HCT116 (cell line): ENCODE data around the gene PTPRO. TPM values are rescaled to one million over a fixed set of nuclear protein-coding genes. Genes with fewer than 3 reads are reported as not detected.

Experiments
- ATAC-seq: fragments of 200-7000 bp; cut with Tn5 transposase; 2 replicates; pipeline ENCODE4 v1.9.1; 2020; ENCODE audit warnings: mild to moderate bottlenecking, moderate library complexity
- BruUV-seq: library from RNA; stranded (reverse); fragments of 400-500 nt; replicated peaks from 2 replicates; lab custom pipeline; 2021; lab: Mats Ljungman, UMichigan
- CTCF ChIA-PET: fragments of 300-600 bp; sonication (Branson Sonifier 250); formaldehyde crosslinking; loops from one replicate; lab custom pipeline; 2021; ENCODE audit warnings: antibody characterized with exemption; lab: Charles Lee
- POLR2A ChIA-PET: fragments of 300-600, 350-600 bp; sonication (Branson Sonifier 250); formaldehyde crosslinking; loops from one replicate; lab custom pipeline; 2021; ENCODE audit warnings: antibody characterized with exemption; lab: Charles Lee
- RAD21 ChIA-PET, 2 experiments: fragments of 300-600 bp; sonication (Branson Sonifier 250); formaldehyde crosslinking; loops; one replicate each; lab custom pipeline; 2023; ENCODE audit warnings: low total read pairs in 2 of 2; ENCODE audit not compliant: uncharacterized antibody in 2 of 2, unreplicated experiment in 2 of 2, low non-redundant PET in 1 of 2; lab: Charles Lee
- DNase-seq: peaks from one replicate; pipeline ENCODE4 v3.0.0-alpha.2; 2010; ENCODE audit warnings: low read depth, low spot score
- H2AFZ ChIP-seq: fragments of 200-600 bp; shearing (Covaris generic), sonication (generic); 2 replicates; pipeline ENCODE4 v1.6.1; 2017; ENCODE audit warnings: low read depth, mixed run types, mixed read lengths, antibody characterized with exemption, low read length; ENCODE audit not compliant: poor library complexity, severe bottlenecking
- H3K27ac ChIP-seq: 2 replicates; pipeline ENCODE4 v1.5.1; 2012; ENCODE audit warnings: low read depth, low read length
- H3K27me3 ChIP-seq: fragments of 200-600 bp; sonication (generic); 2 replicates; pipeline ENCODE4 v1.6.1; 2016; ENCODE audit warnings: mixed run types, low read length, mixed read lengths; ENCODE audit not compliant: insufficient read depth
- H3K36me3 ChIP-seq, 2 experiments: fragments of 200-500 bp in 1 of 2; fragments of 200-600 bp in 1 of 2; sonication (Bioruptor generic) in 1 of 2; sonication (generic) in 1 of 2; 2 replicates each; pipeline versions ENCODE4 v1.5.1 to v1.6.1; 2014 to 2016; ENCODE audit warnings: low read length in 2 of 2, inconsistent platforms in 1 of 2, mixed read lengths in 1 of 2, mixed run types in 1 of 2; ENCODE audit not compliant: insufficient read depth in 2 of 2, control insufficient read depth in 1 of 2
- H3K4me1 ChIP-seq, 2 experiments: fragments of 200-600 bp in 1 of 2; sonication (generic) in 1 of 2; 2 replicates each; pipeline versions ENCODE4 v1.5.1 to v1.6.1; 2012 to 2017; ENCODE audit warnings: low read length in 2 of 2, inconsistent platforms in 1 of 2, mild to moderate bottlenecking in 1 of 2, mixed read lengths in 1 of 2, mixed run types in 1 of 2, moderate library complexity in 1 of 2; ENCODE audit not compliant: insufficient read depth in 2 of 2, control insufficient read depth in 1 of 2
- H3K4me2 ChIP-seq: fragments of 200-600 bp; sonication (generic); 2 replicates; pipeline ENCODE4 v1.6.1; 2017; ENCODE audit warnings: mixed run types, low read length, mixed read lengths
- H3K4me3 ChIP-seq, 2 experiments: fragments of 200-600 bp in 1 of 2; sonication (generic) in 1 of 2; replicated peaks in 1 of 2; 2 replicates each; pipeline ENCODE4 v1.5.1; 2011 to 2016; ENCODE audit warnings: low read length in 2 of 2, control low read depth in 1 of 2, low read depth in 1 of 2, mild to moderate bottlenecking in 1 of 2, mixed read lengths in 1 of 2, mixed run types in 1 of 2
- H3K79me2 ChIP-seq: fragments of 200-600 bp; sonication (generic); 2 replicates; pipeline ENCODE4 v1.6.1; 2017; ENCODE audit warnings: mild to moderate bottlenecking, mixed run types, low read length, moderate library complexity, mixed read lengths; ENCODE audit not compliant: insufficient read depth
- H3K9ac ChIP-seq: fragments of 200-600 bp; sonication (generic); 2 replicates; pipeline ENCODE4 v1.6.1; 2016; ENCODE audit warnings: low read length, mixed read lengths
- H3K9me2 ChIP-seq: fragments of 200-600 bp; sonication (generic), shearing (Covaris generic); 2 replicates; pipeline ENCODE4 v1.6.1; 2017; ENCODE audit warnings: mixed run types, mild to moderate bottlenecking, moderate library complexity; ENCODE audit not compliant: insufficient read depth
- H3K9me3 ChIP-seq, 2 experiments: fragments of 200-500 bp in 1 of 2; fragments of 200-600 bp in 1 of 2; sonication (Bioruptor generic) in 1 of 2; sonication (generic) in 1 of 2; 2 replicates each; pipeline ENCODE4 v1.6.1; 2014 to 2017; ENCODE audit warnings: low read length in 2 of 2, mixed read lengths in 2 of 2, inconsistent platforms in 1 of 2, low read depth in 1 of 2, mild to moderate bottlenecking in 1 of 2, mixed run types in 1 of 2, moderate library complexity in 1 of 2; ENCODE audit not compliant: control insufficient read depth in 1 of 2, insufficient read depth in 1 of 2
- H4K20me1 ChIP-seq: fragments of 200-600 bp; sonication (generic), shearing (Covaris generic); 2 replicates; pipeline ENCODE4 v1.6.1; 2017; ENCODE audit warnings: mixed run types, mild to moderate bottlenecking, moderate library complexity; ENCODE audit not compliant: insufficient read depth
- EGR1 ChIP-seq: IDR thresholded peaks from 2 replicates; pipeline ENCODE4 v1.6.1; 2012; ENCODE audit warnings: low read depth
- EZH2phosphoT487 ChIP-seq: fragments of 200-600 bp; IDR thresholded peaks from 2 replicates; pipeline ENCODE4 v1.6.1; 2018; ENCODE audit warnings: antibody characterized with exemption, borderline replicate concordance
- POLR2A ChIP-seq: IDR thresholded peaks from 2 replicates; pipeline ENCODE4 v1.7.0; 2011; ENCODE audit warnings: borderline replicate concordance; ENCODE audit not compliant: insufficient read depth, insufficient read length; ENCODE audit errors: extremely low read depth
- POLR2AphosphoS5 ChIP-seq: IDR thresholded peaks from 2 replicates; pipeline ENCODE4 v1.6.1; 2011; ENCODE audit warnings: mild to moderate bottlenecking, low read depth, low read length, moderate library complexity
- RAD21 ChIP-seq: IDR thresholded peaks from 2 replicates; pipeline ENCODE4 v1.6.1; 2012; ENCODE audit warnings: low read depth, mild to moderate bottlenecking
- SP1 ChIP-seq: IDR thresholded peaks from 2 replicates; pipeline ENCODE4 v1.6.1; 2012; ENCODE audit warnings: low read depth
- SRF ChIP-seq: IDR thresholded peaks from 2 replicates; pipeline ENCODE4 v1.6.1; 2012; ENCODE audit warnings: low read depth
- TCF7L2 ChIP-seq: IDR thresholded peaks from 2 replicates; pipeline ENCODE4 v1.7.0; 2011; ENCODE audit warnings: borderline replicate concordance, inconsistent platforms; ENCODE audit not compliant: insufficient read depth, insufficient read length; ENCODE audit errors: extremely low read depth
- ZFX ChIP-seq: fragments of 450-650 bp; IDR thresholded peaks from 2 replicates; pipeline ENCODE4 v1.6.1; 2017
- intact Hi-C: fragments of 100-400 bp; cut with micrococcal nuclease; formaldehyde crosslinking; loops from 2 replicates; pipeline ENCODE4 v1.10.0; 2022
- total RNA-seq: library from RNA; stranded (reverse); gene quantifications from one replicate; pipeline ENCODE4 v1.2.1, GENCODE V29; 2021; ENCODE audit not compliant: unreplicated experiment
- TF ChIP-seq, protein P1 (sequence below): IDR thresholded peaks from 2 replicates; pipeline ENCODE4 v1.6.1; 2012
- TF ChIP-seq, protein P2 (sequence below), 3 experiments: fragments of 200-600 bp in 1 of 3; sonication (generic) in 1 of 3; IDR thresholded peaks in 2 of 3; conservative IDR thresholded peaks in 1 of 3; 2 replicates each; pipeline ENCODE4 v1.5.1; 2012 to 2017; ENCODE audit warnings: low read depth in 2 of 3, low read length in 2 of 3, antibody characterized with exemption in 1 of 3, borderline replicate concordance in 1 of 3, control low read depth in 1 of 3, mild to moderate bottlenecking in 1 of 3, mixed read lengths in 1 of 3, mixed run types in 1 of 3, moderate library complexity in 1 of 3; ENCODE audit not compliant: insufficient read depth in 1 of 3
- TF ChIP-seq, protein P3 (sequence below): IDR thresholded peaks from 2 replicates; pipeline ENCODE4 v1.6.1; 2011; ENCODE audit warnings: mild to moderate bottlenecking, low read length, moderate library complexity; ENCODE audit not compliant: insufficient replicate concordance; ENCODE audit errors: extremely low read depth

Gene PTPRO
- total RNA-seq, 1 experiment from 2014 or later = not detected

DNA sequence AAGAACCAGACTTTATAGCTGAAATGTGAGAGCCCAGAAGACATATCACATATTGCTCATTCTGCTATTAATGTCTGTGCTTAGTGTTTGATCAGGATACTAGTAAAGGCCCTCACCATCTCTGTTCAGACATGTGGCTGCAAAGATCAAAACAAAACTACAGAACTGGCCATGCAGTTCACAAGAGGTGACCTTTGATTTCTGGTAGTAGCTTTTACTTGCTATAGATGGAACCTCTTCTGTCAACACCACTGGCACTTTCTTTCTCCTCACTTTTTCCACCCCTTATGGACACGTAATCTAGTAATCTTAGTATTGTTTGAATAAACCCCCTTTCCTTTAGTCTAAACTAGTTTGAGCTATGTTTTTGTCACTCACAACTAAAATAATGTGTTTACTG lies 252.0 kb downstream of the PTPRO start (continued):
- TF ChIP-seq, protein P1, sequence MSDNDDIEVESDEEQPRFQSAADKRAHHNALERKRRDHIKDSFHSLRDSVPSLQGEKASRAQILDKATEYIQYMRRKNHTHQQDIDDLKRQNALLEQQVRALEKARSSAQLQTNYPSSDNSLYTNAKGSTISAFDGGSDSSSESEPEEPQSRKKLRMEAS = no peak
- no peak for TF ChIP-seq POLR2AphosphoS5
- TF ChIP-seq, protein P2, sequence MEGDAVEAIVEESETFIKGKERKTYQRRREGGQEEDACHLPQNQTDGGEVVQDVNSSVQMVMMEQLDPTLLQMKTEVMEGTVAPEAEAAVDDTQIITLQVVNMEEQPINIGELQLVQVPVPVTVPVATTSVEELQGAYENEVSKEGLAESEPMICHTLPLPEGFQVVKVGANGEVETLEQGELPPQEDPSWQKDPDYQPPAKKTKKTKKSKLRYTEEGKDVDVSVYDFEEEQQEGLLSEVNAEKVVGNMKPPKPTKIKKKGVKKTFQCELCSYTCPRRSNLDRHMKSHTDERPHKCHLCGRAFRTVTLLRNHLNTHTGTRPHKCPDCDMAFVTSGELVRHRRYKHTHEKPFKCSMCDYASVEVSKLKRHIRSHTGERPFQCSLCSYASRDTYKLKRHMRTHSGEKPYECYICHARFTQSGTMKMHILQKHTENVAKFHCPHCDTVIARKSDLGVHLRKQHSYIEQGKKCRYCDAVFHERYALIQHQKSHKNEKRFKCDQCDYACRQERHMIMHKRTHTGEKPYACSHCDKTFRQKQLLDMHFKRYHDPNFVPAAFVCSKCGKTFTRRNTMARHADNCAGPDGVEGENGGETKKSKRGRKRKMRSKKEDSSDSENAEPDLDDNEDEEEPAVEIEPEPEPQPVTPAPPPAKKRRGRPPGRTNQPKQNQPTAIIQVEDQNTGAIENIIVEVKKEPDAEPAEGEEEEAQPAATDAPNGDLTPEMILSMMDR (IDR thresholded peaks at IDR 0.05 in 2 of 3, conservative IDR thresholded peaks at IDR 0.05 in 1 of 3; ENCODE audit: borderline replicate concordance in 1 of 3, insufficient read depth in 1 of 3, low read depth in 2 of 3, low read length in 2 of 3) = no peak
- TF ChIP-seq, protein P3, sequence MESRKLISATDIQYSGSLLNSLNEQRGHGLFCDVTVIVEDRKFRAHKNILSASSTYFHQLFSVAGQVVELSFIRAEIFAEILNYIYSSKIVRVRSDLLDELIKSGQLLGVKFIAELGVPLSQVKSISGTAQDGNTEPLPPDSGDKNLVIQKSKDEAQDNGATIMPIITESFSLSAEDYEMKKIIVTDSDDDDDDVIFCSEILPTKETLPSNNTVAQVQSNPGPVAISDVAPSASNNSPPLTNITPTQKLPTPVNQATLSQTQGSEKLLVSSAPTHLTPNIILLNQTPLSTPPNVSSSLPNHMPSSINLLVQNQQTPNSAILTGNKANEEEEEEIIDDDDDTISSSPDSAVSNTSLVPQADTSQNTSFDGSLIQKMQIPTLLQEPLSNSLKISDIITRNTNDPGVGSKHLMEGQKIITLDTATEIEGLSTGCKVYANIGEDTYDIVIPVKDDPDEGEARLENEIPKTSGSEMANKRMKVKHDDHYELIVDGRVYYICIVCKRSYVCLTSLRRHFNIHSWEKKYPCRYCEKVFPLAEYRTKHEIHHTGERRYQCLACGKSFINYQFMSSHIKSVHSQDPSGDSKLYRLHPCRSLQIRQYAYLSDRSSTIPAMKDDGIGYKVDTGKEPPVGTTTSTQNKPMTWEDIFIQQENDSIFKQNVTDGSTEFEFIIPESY = no peak
- TF ChIP-seq TCF7L2 = no peak
- TF ChIP-seq EGR1 = no peak
- TF ChIP-seq SP1 = no peak

DNA sequence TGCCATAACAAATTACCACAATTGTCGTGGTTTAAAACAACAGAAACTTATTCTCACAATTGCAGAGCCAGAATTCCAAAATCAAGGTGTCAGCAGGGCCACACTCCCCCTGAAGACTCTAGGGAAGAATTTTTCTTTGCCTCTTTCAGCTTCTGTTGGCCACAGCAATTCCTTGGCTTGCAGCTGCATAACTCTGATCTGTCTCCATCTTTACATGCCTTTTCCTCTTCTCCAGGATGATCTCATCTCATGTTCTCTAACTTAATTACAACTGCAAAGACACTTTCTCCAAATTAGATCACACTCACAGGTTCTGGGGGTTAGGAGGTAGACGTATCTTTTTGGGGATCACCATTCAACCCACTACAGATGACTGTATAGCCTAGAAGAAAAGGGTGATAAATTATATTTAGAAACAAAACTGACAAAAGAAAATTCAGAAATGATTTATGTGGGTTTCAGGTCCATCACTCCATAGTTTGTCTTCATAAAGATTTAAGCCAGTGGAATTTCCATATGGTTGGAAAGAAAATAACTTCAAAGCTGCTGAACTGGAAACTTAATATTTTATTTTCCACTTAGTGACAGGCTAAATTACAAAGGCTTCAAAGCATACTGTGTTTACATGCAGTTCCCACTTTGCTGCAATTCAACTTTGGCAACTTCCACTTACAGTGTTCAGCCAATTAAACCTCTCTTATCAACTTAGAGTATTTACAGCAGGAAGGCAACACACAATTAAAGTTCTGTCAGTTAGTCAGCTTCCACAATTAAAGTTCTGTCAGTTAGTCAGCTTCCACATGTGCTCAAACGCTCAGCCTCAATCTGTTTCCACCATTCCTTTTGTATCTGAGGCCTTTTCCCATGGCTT lies 253.6 kb downstream of the PTPRO start:
- no peaks in the 10 kb centered on the region for H3K9me3 ChIP-seq
- no peak overlapping the region for H3K4me2 ChIP-seq
- TF ChIP-seq, protein P1 = no peak
- TF ChIP-seq RAD21 (no peak), EZH2phosphoT487 (no peak), ZFX (no peak), SRF (no peak), POLR2A (no peak)
- TF ChIP-seq, protein P2 (IDR thresholded peaks at IDR 0.05 in 2 of 3, conservative IDR thresholded peaks at IDR 0.05 in 1 of 3; ENCODE audit: borderline replicate concordance in 1 of 3, insufficient read depth in 1 of 3, low read depth in 2 of 3, low read length in 2 of 3) = no peak

More for the DNA sequence above, 253.6 kb downstream of the PTPRO start:
- Histone ChIP-seq H3K27me3 (no peaks in the 10 kb centered on the region), H3K36me3 (no peaks in the 10 kb centered on the region), H3K9ac (no peak overlapping the region), H3K4me1 (no peaks in the 10 kb centered on the region), H2AFZ (no peak overlapping the region), H3K9me2 (no peaks in the 10 kb centered on the region), H4K20me1 (no peaks in the 10 kb centered on the region), H3K27ac (no peak overlapping the region), H3K79me2 (no peaks in the 10 kb centered on the region), H3K4me3 (no peak overlapping the region)
- intact Hi-C loops = no loop called here
- BruUV-seq = no TSS peak
- ChIA-PET RAD21 (no interaction called here), POLR2A (no interaction called here), CTCF (no interaction called here)
- no peak for DNase-seq
- no peak for ATAC-seq
